Psoas muscle (tissue), 8 donors: ENCODE results near the gene CYB5D1. TPM values are rescaled to one million over a fixed set of nuclear protein-coding genes. Genes with fewer than 3 reads are reported as not detected.

Experiments
- ATAC-seq, 4 donors: fragments of 200-7000 bp; cut with Tn5 transposase; one replicate each; pipeline ENCODE4 v1.9.1; 2020; ENCODE audit warnings: moderate library complexity in 3 of 4, mild to moderate bottlenecking in 2 of 4
- DNase-seq, 2 donors: peaks; one replicate each; pipeline ENCODE4 v3.0.0-alpha.2; 2020
- H3K27ac ChIP-seq: fragments of 200-600 bp; one replicate; pipeline ENCODE4 v1.8.0; 2022
- H3K27me3 ChIP-seq, 3 donors: fragments of 200-600 bp in 1 of 3; one replicate each; pipeline versions ENCODE4 v1.6.1 to v1.8.0; 2013 to 2022; ENCODE audit warnings: low read length in 2 of 3, mild to moderate bottlenecking in 2 of 3, moderate library complexity in 1 of 3; ENCODE audit not compliant: insufficient read depth in 3 of 3
- H3K36me3 ChIP-seq, 2 donors: fragments of 200-600 bp in 1 of 2; one replicate each; pipeline versions ENCODE4 v1.6.1 to v1.8.0; 2013 to 2022; ENCODE audit warnings: low read depth in 1 of 2, mild to moderate bottlenecking in 1 of 2, moderate library complexity in 1 of 2; ENCODE audit not compliant: insufficient read depth in 1 of 2
- H3K4me1 ChIP-seq: fragments of 200-600 bp; one replicate; pipeline ENCODE4 v1.8.0; 2022
- H3K4me3 ChIP-seq: fragments of 200-600 bp; one replicate; pipeline ENCODE4 v1.8.0; 2022; ENCODE audit warnings: mild to moderate bottlenecking
- H3K9me3 ChIP-seq: fragments of 200-600 bp; one replicate; pipeline ENCODE4 v1.8.0; 2022
- WGBS, 3 donors: extraction: QIAGEN DNeasy Blood & Tissue Kit; methylation state at CpG; one replicate each; pipeline versions ENCODE4 v1.1.6 to v1.1.7; 2013; 5-methylcytosine and 5-hydroxymethylcytosine counted together
- intact Hi-C, 2 donors: fragments of 100-400 bp; cut with DNase I; formaldehyde crosslinking; loops; one replicate each; pipeline versions ENCODE4 v1.11.0 to v1.14.2; 2022
- polyA plus RNA-seq, 3 donors: library from polyadenylated mRNA; stranded (reverse); fragments of 200-250 nt; gene quantifications; one replicate each; pipeline ENCODE4 v1.2.3, GENCODE V29; 2013
- total RNA-seq, 4 donors: library from RNA; stranded (reverse); fragmentation: NEBNext Ultra II Directional in 2 of 4; extraction: Animal tissue kit (Norgen Biotek cat#: 25700) in 2 of 4; gene quantifications; one replicate each; pipeline versions ENCODE4 v1.2.1 to v1.2.4, GENCODE V29; 2021 to 2023
- TF ChIP-seq, protein P1 (sequence below): fragments of 200-600 bp; IDR thresholded peaks from one replicate; pipeline ENCODE4 v1.8.0; 2022; ENCODE audit warnings: antibody characterized with exemption
- donor health status: healthy with polysubstance abuse.
- donor health status: DM: no; HTN: no; CAD: no; lungs with moderate emphysema.
- donor health status: Bipolar disorder and iron deficiency.
- donor health status: healthy.
- donor health status: DM: yes; HTN: yes; CAD: no.
- donor health status: DM: no; HTN: no; CAD: no.
- donor health status: DM: no; HTN: no; CAD: no.
- donor health status: DM: yes; HTN: yes; CAD: no.

Gene CYB5D1
- total and polyA plus RNA-seq, 7 donors = 7.1 to 31.7 (median 10.4) TPM

DNA sequence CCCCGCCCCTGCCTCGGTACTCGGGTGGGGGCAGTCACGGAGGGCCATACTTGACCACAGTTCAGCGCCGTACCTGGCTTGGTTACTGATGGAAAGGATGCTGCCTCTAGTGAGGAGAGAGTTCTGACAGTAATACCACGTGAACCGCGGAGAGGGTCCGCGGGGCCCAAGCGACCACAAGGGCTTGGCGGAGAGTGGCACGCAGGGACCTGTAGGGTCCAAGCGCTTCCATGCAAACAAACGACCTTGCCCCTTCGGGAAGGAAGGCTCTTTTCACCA lies 14.6 kb upstream of the CYB5D1 start:
- no peaks in the 10 kb centered on the region for H3K9me3 ChIP-seq
- H3K27ac ChIP-seq = peak overlapping the region; percentile 99
- intact Hi-C loops = loop anchor here (1.0 to 10.0 kb wide), 3 partner anchors 14 to 361 kb away; partner anchors contain the start of genes NAA38 (in 1 of the 2), POLR2A (in 1 of the 2), SAT2 (in 1 of the 2) and SLC35G6 (in 1 of the 2)
- TF ChIP-seq, protein P1, sequence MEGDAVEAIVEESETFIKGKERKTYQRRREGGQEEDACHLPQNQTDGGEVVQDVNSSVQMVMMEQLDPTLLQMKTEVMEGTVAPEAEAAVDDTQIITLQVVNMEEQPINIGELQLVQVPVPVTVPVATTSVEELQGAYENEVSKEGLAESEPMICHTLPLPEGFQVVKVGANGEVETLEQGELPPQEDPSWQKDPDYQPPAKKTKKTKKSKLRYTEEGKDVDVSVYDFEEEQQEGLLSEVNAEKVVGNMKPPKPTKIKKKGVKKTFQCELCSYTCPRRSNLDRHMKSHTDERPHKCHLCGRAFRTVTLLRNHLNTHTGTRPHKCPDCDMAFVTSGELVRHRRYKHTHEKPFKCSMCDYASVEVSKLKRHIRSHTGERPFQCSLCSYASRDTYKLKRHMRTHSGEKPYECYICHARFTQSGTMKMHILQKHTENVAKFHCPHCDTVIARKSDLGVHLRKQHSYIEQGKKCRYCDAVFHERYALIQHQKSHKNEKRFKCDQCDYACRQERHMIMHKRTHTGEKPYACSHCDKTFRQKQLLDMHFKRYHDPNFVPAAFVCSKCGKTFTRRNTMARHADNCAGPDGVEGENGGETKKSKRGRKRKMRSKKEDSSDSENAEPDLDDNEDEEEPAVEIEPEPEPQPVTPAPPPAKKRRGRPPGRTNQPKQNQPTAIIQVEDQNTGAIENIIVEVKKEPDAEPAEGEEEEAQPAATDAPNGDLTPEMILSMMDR = no peak
- H3K36me3 ChIP-seq = peaks cover 2 to 40% of the 10 kb centered on the region in 2 donors
- ATAC-seq = no peak
- no peak for DNase-seq
- H3K27me3 ChIP-seq = no peaks in the 10 kb centered on the region
- WGBS, 3 donors = 0 to 1% (median 0%) methylated on average over 17 of the region's 17 CpGs
- H3K4me1 ChIP-seq = peaks cover 43% of the 10 kb centered on the region
- peak overlapping the region; percentile 81 for H3K4me3 ChIP-seq

DNA sequence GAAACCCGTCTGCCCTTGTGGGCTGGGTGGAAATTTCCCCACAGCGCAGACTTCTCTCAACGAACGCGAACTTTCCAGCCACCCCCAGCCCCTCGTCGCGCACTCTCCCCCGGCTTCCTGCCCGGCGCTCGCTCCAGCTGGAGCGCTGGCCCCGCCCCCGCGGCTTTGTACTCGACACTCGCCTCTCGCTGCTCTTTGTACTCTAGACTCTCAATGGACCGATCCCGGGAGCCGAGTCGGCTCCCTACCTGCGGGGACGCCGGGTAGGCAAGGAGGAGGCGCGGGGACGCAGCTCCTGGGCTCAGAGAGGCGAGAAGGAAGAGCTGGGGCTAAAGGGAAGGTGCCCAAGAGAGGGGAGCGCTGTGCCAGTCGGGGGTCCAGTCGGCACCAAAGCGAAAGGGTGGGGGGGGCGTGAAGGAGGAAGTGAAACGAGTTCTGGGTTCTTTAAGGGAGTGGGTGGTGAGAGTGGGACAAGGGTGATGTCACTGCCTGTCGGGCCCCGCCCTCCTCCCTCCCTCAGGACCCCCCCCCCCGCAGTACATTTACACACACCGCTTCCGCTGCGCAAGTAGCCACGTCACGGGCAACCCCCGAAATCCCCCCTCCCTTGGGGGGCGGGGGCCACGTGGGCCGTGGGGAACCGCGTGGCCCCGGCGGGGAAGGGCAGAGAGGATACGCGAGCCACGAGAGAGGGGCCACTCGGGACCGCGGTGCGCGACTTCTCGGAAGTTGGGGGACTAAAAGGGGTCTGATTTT lies 14.1 kb upstream of the CYB5D1 start:
- WGBS, 3 donors = 0 to 1% (median 0%) methylated on average over 51 to 61 of the region's 61 CpGs
- Histone ChIP-seq H3K4me3 (peak overlapping the region; percentile 81), H3K27me3 (no peaks in the 10 kb centered on the region), H3K9me3 (no peaks in the 10 kb centered on the region), H3K4me1 (peaks cover 41% of the 10 kb centered on the region), H3K27ac (peak overlapping the region; percentile 99), H3K36me3 (peaks cover 2 to 43% of the 10 kb centered on the region in 2 donors)
- TF ChIP-seq, protein P1 = no peak
- ATAC-seq (peak; percentile 21 to 40 (median 27)), DNase-seq (peak; percentile 85 to 88)
- intact Hi-C loops = loop anchor here (1.0 to 10.0 kb wide), 3 partner anchors 14 to 361 kb away; partner anchors contain the start of genes NAA38 (in 1 of the 2), POLR2A (in 1 of the 2), SAT2 (in 1 of the 2) and SLC35G6 (in 1 of the 2)

DNA sequence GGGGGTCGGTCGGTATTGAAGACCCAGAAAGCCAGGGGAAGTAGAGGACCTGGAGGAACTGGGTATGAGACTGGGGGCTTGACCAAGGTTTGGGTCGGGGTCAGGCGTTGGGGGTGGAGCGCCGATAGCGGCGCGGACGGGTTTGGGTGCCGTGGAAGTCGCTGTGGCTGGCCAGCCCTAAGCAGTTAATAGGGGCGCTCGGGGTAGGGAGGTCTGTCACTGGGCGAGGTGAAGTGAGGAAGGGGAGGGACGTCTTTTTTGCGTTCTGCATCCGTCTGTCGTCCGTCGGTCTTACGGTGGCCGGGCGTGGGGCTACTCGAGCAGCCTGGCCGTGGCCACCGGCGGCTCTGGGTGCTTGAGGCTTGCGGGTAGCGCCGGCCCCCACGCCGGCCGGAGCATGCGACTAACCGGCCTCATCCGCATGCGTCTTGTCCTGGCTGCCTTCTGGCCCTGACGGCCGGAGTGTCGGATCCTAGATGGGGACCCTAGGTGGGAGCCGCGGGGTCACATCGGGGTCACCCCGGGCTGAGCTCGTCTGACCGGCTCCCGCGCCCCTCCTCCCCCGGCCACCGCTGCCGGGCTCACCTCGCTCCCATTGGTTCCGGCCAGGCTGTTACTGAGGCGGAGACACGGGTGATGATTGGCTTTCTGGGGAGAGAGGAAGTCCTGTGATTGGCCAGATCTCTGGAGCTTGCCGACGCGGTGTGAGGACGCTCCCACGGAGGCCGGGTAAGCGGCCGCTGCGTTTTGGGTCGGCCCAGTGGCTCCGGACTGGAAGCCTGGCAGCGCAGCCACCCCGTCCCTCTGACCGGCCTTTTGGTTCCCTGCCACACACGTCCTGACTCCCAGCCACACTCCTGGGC lies 13.3 kb upstream of the CYB5D1 start:
- peaks cover 7 to 51% of the 10 kb centered on the region in 2 donors for H3K36me3 ChIP-seq
- peak overlapping the region; percentile 99 for H3K27ac ChIP-seq
- H3K4me3 ChIP-seq = peak overlapping the region; percentile 81
- H3K4me1 ChIP-seq = peaks cover 33% of the 10 kb centered on the region
- H3K27me3 ChIP-seq = no peaks in the 10 kb centered on the region
- ATAC-seq (peak; percentile 64 to 70 (median 66)), DNase-seq (peak; percentile 90 to 94)
- whole genome bisulfite sequencing, 3 donors = 0% methylated on average over 58 to 71 of the region's 71 CpGs
- TF ChIP-seq, protein P1 = no peak
- no peaks in the 10 kb centered on the region for H3K9me3 ChIP-seq
- intact Hi-C loops = loop anchor here (5.0 to 10.0 kb wide), 2 partner anchors 220 to 362 kb away; partner anchors contain the start of genes POLR2A (in 1 of the 2), SAT2 (in 1 of the 2) and SLC35G6 (in 1 of the 2)

DNA sequence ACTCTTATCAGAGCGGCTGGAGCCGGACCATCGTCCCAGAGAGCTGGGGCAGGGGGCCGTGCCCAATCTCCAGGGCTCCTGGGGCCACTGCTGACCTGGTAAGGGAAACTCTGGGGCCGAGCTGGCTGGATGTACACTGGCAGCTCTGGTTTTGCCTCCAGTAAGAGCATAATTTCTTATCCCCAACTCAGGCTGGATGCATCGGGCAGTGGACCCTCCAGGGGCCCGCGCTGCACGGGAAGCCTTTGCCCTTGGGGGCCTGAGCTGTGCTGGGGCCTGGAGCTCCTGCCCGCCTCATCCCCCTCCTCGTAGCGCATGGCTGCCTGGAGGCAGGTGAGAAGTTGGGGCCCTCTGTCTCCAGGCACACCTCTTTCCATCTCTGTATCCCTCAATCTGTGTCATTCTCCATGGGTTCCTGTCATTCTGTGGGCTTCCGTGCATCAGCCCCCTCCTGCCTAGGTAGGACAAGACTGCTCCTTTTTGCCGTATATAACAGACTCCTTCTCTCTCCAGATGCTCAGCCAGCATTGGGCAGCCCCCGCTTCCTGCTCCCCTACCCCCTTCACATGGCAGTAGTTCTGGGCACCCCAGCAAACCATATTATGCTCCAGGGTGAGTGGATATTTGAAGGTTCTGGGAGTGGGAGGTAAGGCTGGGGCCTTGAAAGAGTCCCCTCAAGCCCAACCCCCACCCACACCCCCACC lies 12.3 kb upstream of the CYB5D1 start:
- ATAC-seq = no peak
- peaks cover 23% of the 10 kb centered on the region for H3K4me1 ChIP-seq
- peaks cover 7 to 54% of the 10 kb centered on the region in 2 donors for H3K36me3 ChIP-seq
- intact Hi-C loops = loop anchor here in 1 of 2 donors (10.0 kb wide), 1 partner anchor 221 kb away; the partner anchor contains the start of gene SAT2
- peak overlapping the region; percentile 81 for H3K4me3 ChIP-seq
- peak overlapping the region; percentile 99 for H3K27ac ChIP-seq
- no peak for DNase-seq
- TF ChIP-seq, protein P1 = no peak
- H3K27me3 ChIP-seq = no peaks in the 10 kb centered on the region
- WGBS, 3 donors = 66 to 70% (median 69%) methylated on average over 15 of the region's 15 CpGs
- H3K9me3 ChIP-seq = no peaks in the 10 kb centered on the region
